ENCODE data around the gene HSD11B1L. TPM values are rescaled to one million over a fixed set of nuclear protein-coding genes. Genes with fewer than 3 reads are reported as not detected.

The HSD11B1L gene
- total and polyA plus RNA-seq, 2 donors (not counting 1 experiment from before 2014, with no cell fraction given), result 1.8 to 4.6 TPM

- peaks cover 0 to 2% (median 0%) of the 10 kb centered on the region in 3 donors for H3K9me3 ChIP-seq (ENCODE audit: control extremely low read depth in 1 of 3, control insufficient read depth in 2 of 3, insufficient read depth in 1 of 3, low read length in 2 of 3)
- H2AFZ ChIP-seq (ENCODE audit: insufficient read depth, low read depth, low read length, poor library complexity, severe bottlenecking), result no peak overlapping the region
- ATAC-seq (ENCODE audit: low read depth) (no peak), DNase-seq (peak; percentile 23)
- Mint-ChIP-seq H3K27me3 (no peaks in the 10 kb centered on the region), H3K4me3 (no peak overlapping the region), H3K9me3 (ENCODE audit: insufficient read depth) (no peaks in the 10 kb centered on the region), H3K27ac (no peak overlapping the region), H3K4me1 (no peaks in the 10 kb centered on the region)
- TF ChIP-seq EZH2 (IDR thresholded peaks at IDR 0.05; ENCODE audit: borderline replicate concordance, insufficient read depth, low read depth, low read length, poor library complexity, severe bottlenecking) (no peak), CTCF (IDR thresholded peaks at IDR 0.05) (no peak)
- no peaks in the 10 kb centered on the region for H3K27me3 ChIP-seq (replicated peaks in 1 of 4; ENCODE audit: control extremely low read depth in 1 of 4, control insufficient read depth in 3 of 4, insufficient read depth in 4 of 4, low read length in 3 of 4)
- H3K36me3 ChIP-seq (replicated peaks in 1 of 2; ENCODE audit: control extremely low read depth in 1 of 2, control insufficient read depth in 1 of 2, extremely low read depth in 1 of 2, insufficient read depth in 2 of 2, low read length in 1 of 2), result peaks cover 0 to 52% of the 10 kb centered on the region in 2 experiments
- H3K79me2 ChIP-seq (ENCODE audit: control insufficient read depth, insufficient read depth, low read length), result peaks cover 14% of the 10 kb centered on the region
- no peak overlapping the region for H3K9ac ChIP-seq (ENCODE audit: low read length)
- peaks cover 15% of the 10 kb centered on the region for H4K20me1 ChIP-seq (ENCODE audit: control insufficient read depth, insufficient read depth, low read length, poor library complexity, severe bottlenecking)
- intact Hi-C loops (cut with micrococcal nuclease), result no loop called here
- no peak overlapping the region for H3K4me3 ChIP-seq (ENCODE audit: control extremely low read depth in 1 of 5, extremely low read depth in 1 of 5, insufficient read depth in 1 of 5, low read depth in 2 of 5, low read length in 4 of 5)
- H3K4me2 ChIP-seq (replicated peaks; ENCODE audit: low read depth, low read length, poor library complexity, severe bottlenecking), result no peak overlapping the region
- no peak overlapping the region for H3K27ac ChIP-seq (ENCODE audit: low read length in 2 of 2)
- POLR2A ChIA-PET, result interaction anchor here (0.7 kb wide), 2 partner anchors 9 to 44 kb away, joined by 3 to 5 read pairs; no protein-coding TSS in a partner anchor
- H3K4me1 ChIP-seq (ENCODE audit: control insufficient read depth in 2 of 2, insufficient read depth in 2 of 2, low read length in 2 of 2), result no peaks in the 10 kb centered on the region
- CTCF ChIA-PET, result no interaction called here
- WGBS (ENCODE audit: insufficient coverage), result 98% methylated on average over 36 of the region's 40 CpGs
Measured at GRCh38 chr19:5703819-5704818, 23.3 kb downstream of the HSD11B1L start.

GRCh38 chr19:5705552-5705951 is 24.7 kb downstream of the HSD11B1L start:
- CTCF ChIA-PET, result no interaction called here
- no peaks in the 10 kb centered on the region for H3K9me3 Mint-ChIP-seq (ENCODE audit: insufficient read depth)
- no peak for TF ChIP-seq CTCF (IDR thresholded peaks at IDR 0.05)
- no peak for TF ChIP-seq EZH2 (IDR thresholded peaks at IDR 0.05; ENCODE audit: borderline replicate concordance, insufficient read depth, low read depth, low read length, poor library complexity, severe bottlenecking)
- H3K79me2 ChIP-seq (ENCODE audit: control insufficient read depth, insufficient read depth, low read length), result peaks cover 11% of the 10 kb centered on the region
- H2AFZ ChIP-seq (ENCODE audit: insufficient read depth, low read depth, low read length, poor library complexity, severe bottlenecking), result no peak overlapping the region
- peaks cover 8% of the 10 kb centered on the region for H4K20me1 ChIP-seq (ENCODE audit: control insufficient read depth, insufficient read depth, low read length, poor library complexity, severe bottlenecking)
- no peak overlapping the region for H3K4me2 ChIP-seq (replicated peaks; ENCODE audit: low read depth, low read length, poor library complexity, severe bottlenecking)
- DNase-seq (no peak), ATAC-seq (ENCODE audit: low read depth) (no peak)
- H3K27ac ChIP-seq (ENCODE audit: low read length in 2 of 2), result no peak overlapping the region
- H3K36me3 ChIP-seq (replicated peaks in 1 of 2; ENCODE audit: control extremely low read depth in 1 of 2, control insufficient read depth in 1 of 2, extremely low read depth in 1 of 2, insufficient read depth in 2 of 2, low read length in 1 of 2), result peaks cover 0 to 52% of the 10 kb centered on the region in 2 experiments
- no peaks in the 10 kb centered on the region for H3K4me1 Mint-ChIP-seq
- no peaks in the 10 kb centered on the region for H3K27me3 ChIP-seq (replicated peaks in 1 of 4; ENCODE audit: control extremely low read depth in 1 of 4, control insufficient read depth in 3 of 4, insufficient read depth in 4 of 4, low read length in 3 of 4)
- no peak overlapping the region for H3K4me3 ChIP-seq (ENCODE audit: control extremely low read depth in 1 of 5, extremely low read depth in 1 of 5, insufficient read depth in 1 of 5, low read depth in 2 of 5, low read length in 4 of 5)
- no peaks in the 10 kb centered on the region for H3K27me3 Mint-ChIP-seq
- no peak overlapping the region for H3K27ac Mint-ChIP-seq
- 92% methylated on average over 16 of the region's 16 CpGs for WGBS (ENCODE audit: insufficient coverage)
- no peak overlapping the region for H3K4me3 Mint-ChIP-seq
- intact Hi-C loops (cut with micrococcal nuclease), result no loop called here
- H3K4me1 ChIP-seq (ENCODE audit: control insufficient read depth in 2 of 2, insufficient read depth in 2 of 2, low read length in 2 of 2), result no peaks in the 10 kb centered on the region
- POLR2A ChIA-PET, result no interaction called here
- H3K9me3 ChIP-seq (ENCODE audit: control extremely low read depth in 1 of 3, control insufficient read depth in 2 of 3, insufficient read depth in 1 of 3, low read length in 2 of 3), result peaks cover 0 to 2% (median 0%) of the 10 kb centered on the region in 3 donors
- H3K9ac ChIP-seq (ENCODE audit: low read length), result no peak overlapping the region
